Ovary (tissue), 9 donors: ENCODE measurements around the gene TMEM212. TPM values are rescaled to one million over a fixed set of nuclear protein-coding genes. Genes with fewer than 3 reads are reported as not detected.
A peak's percentile ranks its signal among the peaks of the same experiment; 100 is the strongest.

Experiments used
- DNase-seq, 5 donors: peaks; one replicate each; pipeline ENCODE4 v3.0.0-alpha.2; 2019 to 2020
- H3K27ac ChIP-seq, 2 donors: fragments of 200-600 bp; one replicate each; pipeline versions ENCODE4 v1.5.1 to v1.8.0; 2019 to 2022
- H3K27me3 ChIP-seq: fragments of 200-600 bp; one replicate; pipeline ENCODE4 v1.8.0; 2022
- H3K36me3 ChIP-seq: fragments of 200-600 bp; sonication (generic); one replicate; pipeline ENCODE4 v1.5.1; 2019
- H3K4me1 ChIP-seq: one replicate; pipeline ENCODE4 v1.8.1; 2013; ENCODE audit warnings: mild to moderate bottlenecking, moderate library complexity; ENCODE audit not compliant: insufficient read depth
- H3K4me3 ChIP-seq: fragments of 200-600 bp; sonication (generic); one replicate; pipeline ENCODE4 v1.5.1; 2017
- H3K9me3 ChIP-seq, 2 donors: fragments of 200-600 bp in 1 of 2; sonication (generic) in 1 of 2; one replicate each; pipeline versions ENCODE4 v1.5.1 to v1.8.1; 2013 to 2019; ENCODE audit warnings: mild to moderate bottlenecking in 1 of 2, moderate library complexity in 1 of 2
- CTCF ChIP-seq, 3 donors: fragments of 450-650 bp in 2 of 3; fragments of 200-600 bp in 1 of 3; IDR thresholded peaks; one replicate each; pipeline versions ENCODE4 v1.5.1 to v1.8.0; 2016 to 2022; ENCODE audit warnings: antibody characterized with exemption in 3 of 3, mild to moderate bottlenecking in 1 of 3
- EP300 ChIP-seq: sonication (generic); formaldehyde crosslinking; IDR thresholded peaks from one replicate; pipeline ENCODE4 v1.6.1; 2017; ENCODE audit warnings: antibody characterized with exemption
- POLR2A ChIP-seq: fragments of 450-650 bp; IDR thresholded peaks from one replicate; pipeline ENCODE4 v1.6.1; 2017; ENCODE audit warnings: antibody characterized with exemption, mild to moderate bottlenecking, moderate library complexity
- WGBS, 3 donors: extraction: QIAGEN DNeasy Blood & Tissue Kit in 1 of 3; methylation state at CpG; one replicate each; pipeline versions ENCODE4 v1.1.5 to v1.1.7; 2013 to 2017; 5-methylcytosine and 5-hydroxymethylcytosine counted together
- intact Hi-C, 4 donors: fragments of 100-400 bp; cut with DNase I; formaldehyde crosslinking; loops; one replicate each; pipeline versions ENCODE4 v1.11.0 to v1.15.1; 2022 to 2023
- polyA plus RNA-seq, 2 donors: library from polyadenylated mRNA; stranded (reverse); fragments of 200-250 nt in 1 of 2; fragments of 350-450 nt in 1 of 2; fragmentation: Illumina TruSeq in 1 of 2; extraction: RNeasy Lipid Tissue Mini Kit (QIAGEN cat#74804) in 1 of 2; gene quantifications; one replicate each; pipeline ENCODE4 v1.2.3, GENCODE V29; 2013 to 2014
- total RNA-seq, 7 donors: library from RNA; depleted of rRNA in 2 of 7; stranded (reverse); fragments of >200 nt in 2 of 7; fragmentation: NEBNext Ultra II Directional in 3 of 7; extraction: Animal tissue kit (Norgen Biotek cat#: 25700) in 3 of 7; gene quantifications; one replicate each; pipeline versions ENCODE4 v1.1.0 to v1.2.4, GENCODE V29; 2016 to 2023
- donor health status: DM: no; HTN: no; CAD: no; lungs with moderate emphysema.
- donor health status: DM: no; HTN: no; CAD: no.
- donor health status: Bipolar disorder and iron deficiency.
- donor health status: DM: yes; HTN: yes; CAD: no.
- donor health status: DM: no; HTN: no; CAD: no.
- donor health status: DM: yes; HTN: yes; CAD: no.

TMEM212 gene
- total and polyA plus RNA-seq, 9 donors, result 0.35 to 5.5 (median 0.93) TPM; not detected in 5

DNA sequence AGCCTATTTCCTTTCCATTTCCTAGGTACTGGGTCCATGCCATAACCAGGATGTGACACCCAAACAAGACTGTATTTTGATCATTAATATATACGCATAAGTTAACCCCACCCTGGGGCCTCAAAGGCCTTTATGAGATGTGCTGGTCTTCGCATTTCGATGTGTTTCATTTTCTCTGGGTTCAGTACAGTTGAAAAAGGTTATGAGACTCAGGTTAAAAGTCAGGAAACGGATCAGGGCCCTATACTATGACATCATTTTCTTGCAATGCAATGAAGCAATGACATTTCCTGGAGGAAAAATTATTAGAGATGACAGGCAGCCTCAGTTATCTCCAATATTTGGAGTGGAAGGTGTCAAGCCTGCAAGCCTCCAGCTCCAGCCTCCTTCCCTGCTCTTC is 31.7 kb downstream of the TMEM212 start:
- no peaks in the 10 kb centered on the region for H3K9me3 ChIP-seq
- no peak for DNase-seq
- peaks cover 15% of the 10 kb centered on the region for H3K4me1 ChIP-seq
- WGBS, 3 donors, result 83 to 93% (median 86%) methylated on average over 4 of the region's 4 CpGs
- no peak overlapping the region for H3K4me3 ChIP-seq
- H3K36me3 ChIP-seq, result no peaks in the 10 kb centered on the region
- peak overlapping the region in 1 of 2 donors; percentile 1 for H3K27ac ChIP-seq
- no peak for TF ChIP-seq EP300
- TF ChIP-seq CTCF (IDR thresholded peaks at IDR 0.05), result no peak
- TF ChIP-seq POLR2A, result no peak
- H3K27me3 ChIP-seq, result no peaks in the 10 kb centered on the region
- intact Hi-C loops, result no loop called here

- Histone ChIP-seq H3K4me1 (peaks cover 15% of the 10 kb centered on the region), H3K9me3 (no peaks in the 10 kb centered on the region), H3K27me3 (no peaks in the 10 kb centered on the region), H3K27ac (peak overlapping the region in 1 of 2 donors; percentile 38), H3K36me3 (no peaks in the 10 kb centered on the region), H3K4me3 (no peak overlapping the region)
- WGBS, 3 donors, result 14 to 19% (median 18%) methylated on average over 4 of the region's 4 CpGs
- no peak for TF ChIP-seq POLR2A
- no peak for TF ChIP-seq EP300
- TF ChIP-seq CTCF (IDR thresholded peaks at IDR 0.05), result no peak
- intact Hi-C loops, result no loop called here
- no peak for DNase-seq
Observed at GRCh38 chr3:171875923-171876412, 32.8 kb downstream of the TMEM212 start.

DNA sequence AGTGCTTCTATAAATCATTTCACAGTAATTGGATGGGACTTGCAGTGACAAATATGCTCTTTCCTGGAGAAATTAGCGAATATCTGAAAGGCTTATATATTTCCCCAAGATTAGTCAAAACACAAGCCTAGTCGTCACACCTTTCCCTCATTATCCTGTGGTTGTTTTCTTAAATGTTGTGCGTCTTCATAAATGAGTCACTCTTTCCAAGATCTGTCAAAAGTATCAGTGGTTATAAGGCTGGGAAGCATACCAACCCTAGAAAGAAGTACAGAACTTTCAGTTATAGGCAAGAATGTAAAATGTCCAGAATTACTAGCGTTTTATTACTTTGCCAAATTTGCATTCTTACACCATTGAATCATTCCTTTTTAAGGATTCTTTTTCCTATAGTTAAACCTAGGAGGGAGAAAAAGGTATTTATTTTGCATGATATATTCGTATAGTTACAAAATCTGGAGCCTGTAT is 33.6 kb downstream of the TMEM212 start:
- WGBS, 3 donors, result 5 to 10% (median 8%) methylated on average over 5 of the region's 5 CpGs
- Histone ChIP-seq H3K4me3 (no peak overlapping the region), H3K27ac (peak overlapping the region in 1 of 2 donors; percentile 38), H3K9me3 (no peaks in the 10 kb centered on the region), H3K27me3 (no peaks in the 10 kb centered on the region), H3K4me1 (peaks cover 15% of the 10 kb centered on the region), H3K36me3 (no peaks in the 10 kb centered on the region)
- TF ChIP-seq CTCF (IDR thresholded peaks at IDR 0.05) (no peak), EP300 (no peak), POLR2A (no peak)
- no peak for DNase-seq
- intact Hi-C loops, result no loop called here

DNA sequence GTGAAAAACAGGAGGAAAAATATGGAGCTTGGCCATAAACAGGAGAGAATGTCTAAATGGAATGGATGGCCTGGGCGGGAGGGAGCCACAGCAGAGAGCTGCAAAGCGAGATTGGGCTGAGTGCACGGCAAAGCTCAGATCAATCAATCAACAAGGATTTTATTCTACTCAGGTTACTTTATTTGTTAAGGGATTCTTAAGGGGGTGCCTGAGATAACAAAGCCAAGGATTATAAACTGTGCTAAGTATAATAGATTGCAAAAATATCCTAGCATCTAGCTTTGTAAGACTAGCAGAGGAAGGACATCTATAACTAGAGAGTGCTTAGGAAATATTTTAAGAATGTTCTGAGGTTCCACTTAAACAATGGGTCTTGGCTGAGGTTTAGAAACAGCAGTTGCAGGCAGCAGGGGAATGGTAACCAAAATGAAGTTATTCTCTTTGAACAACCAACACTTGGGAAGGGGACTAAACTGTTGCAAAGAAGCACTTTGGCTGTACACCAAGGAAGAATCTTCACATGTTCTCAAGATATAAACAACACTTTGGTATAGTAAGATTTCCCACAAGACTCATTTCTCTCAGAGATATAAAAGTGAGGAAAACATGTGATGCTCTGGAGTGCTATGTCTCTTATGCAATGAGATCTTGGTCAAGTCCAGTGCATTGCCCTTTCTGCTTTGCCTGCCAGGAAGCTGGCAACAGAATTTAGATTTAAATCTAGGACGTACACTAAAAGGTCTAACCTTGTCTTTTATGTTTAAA is 35.5 kb downstream of the TMEM212 start:
- WGBS, 3 donors, result 14 to 40% (median 24%) methylated on average over 4 of the region's 4 CpGs

More for the DNA sequence above, 35.5 kb downstream of the TMEM212 start:
- Histone ChIP-seq H3K4me1 (peaks cover 15% of the 10 kb centered on the region), H3K4me3 (no peak overlapping the region), H3K9me3 (no peaks in the 10 kb centered on the region), H3K27ac (no peak overlapping the region), H3K27me3 (no peaks in the 10 kb centered on the region), H3K36me3 (no peaks in the 10 kb centered on the region)
- TF ChIP-seq POLR2A (no peak), EP300 (no peak), CTCF (IDR thresholded peaks at IDR 0.05) (no peak)
- intact Hi-C loops, result no loop called here
- DNase-seq, result no peak
